HG03558 (cell line): ENCODE measurements around the gene DOCK4.

Source experiments
- ATAC-seq: cut with Tn5 transposase; IDR thresholded peaks from one replicate; pipeline ENCODE4 v1.9.1; 2021; ENCODE audit warnings: moderate number of reproducible peaks; ENCODE audit not compliant: unreplicated experiment; ENCODE audit errors: extremely low read depth

DOCK4 gene

DNA sequence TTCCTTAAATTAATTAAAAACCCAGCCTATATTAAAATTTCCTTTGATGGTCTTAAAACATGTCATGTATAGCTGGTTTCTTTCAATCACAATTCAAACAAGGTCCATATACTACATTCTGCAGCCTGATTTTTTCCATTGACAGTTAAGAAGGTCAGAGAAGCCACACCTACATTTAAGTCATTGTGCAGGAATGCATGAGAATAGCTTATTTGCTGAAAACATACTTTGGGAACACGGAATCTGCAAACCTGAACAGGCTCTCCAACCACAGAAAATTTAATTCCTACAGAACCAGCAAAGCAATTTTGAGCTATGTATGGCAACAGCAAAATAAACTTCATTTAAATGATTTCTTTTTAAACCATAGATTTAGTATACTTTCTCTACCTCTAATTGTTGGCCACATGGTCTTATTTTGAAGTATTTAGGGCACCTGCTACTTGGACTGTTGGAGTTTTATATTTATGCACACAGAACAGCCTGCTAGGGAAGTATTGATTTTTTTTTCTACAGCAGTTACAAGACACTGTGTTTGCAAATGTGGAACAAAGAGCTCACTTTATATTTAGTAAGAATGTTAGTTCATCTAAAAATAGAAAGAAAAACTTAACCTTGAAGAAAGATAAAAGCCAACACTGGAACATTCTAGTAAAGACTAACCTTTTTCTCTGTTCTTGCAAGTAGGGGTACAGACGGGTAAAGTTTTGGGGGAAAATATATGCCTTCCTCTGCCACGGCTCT, 403.0 kb downstream of the DOCK4 start:
- ATAC-seq = no peak

DNA sequence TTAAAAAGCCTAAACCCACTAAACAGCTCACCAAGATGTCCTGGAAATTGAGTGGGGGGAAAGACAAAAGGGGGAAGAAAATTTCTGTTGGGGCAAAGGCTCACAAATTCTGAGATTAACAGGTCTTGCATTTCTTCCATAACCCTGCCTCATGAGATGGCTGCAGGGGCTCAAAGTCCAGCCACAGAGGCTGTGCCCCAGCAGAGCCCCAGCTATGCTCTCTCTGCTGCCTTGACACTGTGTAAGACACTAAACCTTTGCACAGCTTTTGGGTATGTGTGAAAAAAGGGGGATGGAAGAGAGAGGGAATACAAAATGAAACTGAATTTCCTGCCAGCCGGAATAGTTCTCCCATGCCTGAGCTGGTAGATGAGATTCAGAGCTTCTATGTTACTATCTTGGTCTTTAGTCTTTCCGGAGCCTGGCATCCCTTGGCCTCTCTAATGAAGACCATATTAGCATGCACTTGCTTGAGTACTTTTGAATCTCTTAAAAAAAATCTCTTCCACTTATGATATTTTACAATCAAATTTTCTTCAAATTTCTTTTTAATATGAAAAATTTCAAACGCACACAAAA, 403.9 kb downstream of the DOCK4 start:
- ATAC-seq = no peak

DNA sequence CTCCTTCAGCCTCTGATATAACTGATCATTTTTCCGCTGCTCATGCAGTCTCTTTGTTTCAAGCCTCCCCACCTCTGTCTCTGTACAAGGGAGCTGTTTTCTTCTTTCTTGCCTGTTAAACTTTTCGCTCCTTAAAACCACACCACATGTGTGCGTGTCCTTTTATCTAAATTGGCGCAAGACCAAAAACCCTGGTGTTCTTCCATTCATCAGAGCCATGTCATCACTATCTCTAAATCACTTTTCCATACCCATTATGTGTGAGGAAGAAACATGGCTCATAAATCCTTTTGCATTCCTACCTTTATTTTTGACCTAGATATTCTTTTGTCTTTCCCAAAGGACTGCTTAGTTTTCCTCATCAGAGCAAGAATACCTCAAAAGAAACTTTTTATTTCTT, 404.9 kb downstream of the DOCK4 start:
- no peak for ATAC-seq

DNA sequence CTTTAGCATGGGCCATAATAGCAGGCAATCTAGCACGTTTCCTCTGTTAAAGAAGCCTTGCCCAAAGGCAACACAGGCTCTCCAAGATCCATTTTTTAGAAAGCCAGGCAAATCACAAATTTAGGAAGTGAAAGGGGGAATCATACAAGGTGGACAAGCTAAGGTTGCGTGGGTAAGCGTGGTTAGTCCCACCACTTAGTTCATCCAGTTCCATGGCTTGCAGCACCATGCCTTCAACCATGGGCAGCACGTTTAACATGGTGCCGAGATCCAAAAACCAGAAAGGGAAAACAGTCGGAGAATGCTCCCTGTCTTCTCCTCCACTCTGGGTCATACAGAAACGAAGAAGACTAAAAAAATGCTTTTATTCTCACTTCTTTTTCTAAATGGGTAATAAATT, 409.5 kb downstream of the DOCK4 start:
- ATAC-seq = no peak

DNA sequence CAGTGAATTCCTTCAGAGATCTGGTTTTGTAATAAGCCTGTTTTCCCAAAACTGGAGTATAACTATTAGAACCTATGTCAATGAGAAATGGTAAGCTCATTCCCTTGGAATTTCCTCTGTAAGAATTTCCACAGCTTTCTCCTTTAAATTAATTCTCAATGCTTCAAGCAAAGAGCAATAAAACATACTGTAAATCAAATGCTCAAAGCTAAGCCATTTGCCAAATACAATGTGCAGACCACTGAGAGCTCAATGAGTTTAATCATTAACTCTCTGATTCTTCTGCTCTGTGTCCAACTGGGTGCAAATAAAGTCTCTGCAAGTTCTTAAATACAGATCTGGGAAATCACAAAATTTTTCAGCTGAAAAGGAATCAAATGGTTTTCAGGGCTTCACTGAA, 416.3 kb downstream of the DOCK4 start:
- ATAC-seq = no peak

DNA sequence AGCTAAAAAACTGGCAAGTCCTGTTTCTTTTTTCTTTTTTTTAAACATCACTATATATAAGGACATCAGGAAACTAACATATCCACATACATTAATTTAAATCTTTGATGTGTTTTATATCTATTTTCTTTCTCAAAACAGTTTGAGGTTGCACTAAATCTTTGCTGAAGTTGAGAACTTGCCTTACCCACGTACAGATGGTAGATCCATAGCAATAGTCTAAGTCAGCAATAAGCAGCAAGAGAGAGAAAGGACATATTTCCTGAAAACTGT, 417.2 kb downstream of the DOCK4 start:
- no peak for ATAC-seq

DNA sequence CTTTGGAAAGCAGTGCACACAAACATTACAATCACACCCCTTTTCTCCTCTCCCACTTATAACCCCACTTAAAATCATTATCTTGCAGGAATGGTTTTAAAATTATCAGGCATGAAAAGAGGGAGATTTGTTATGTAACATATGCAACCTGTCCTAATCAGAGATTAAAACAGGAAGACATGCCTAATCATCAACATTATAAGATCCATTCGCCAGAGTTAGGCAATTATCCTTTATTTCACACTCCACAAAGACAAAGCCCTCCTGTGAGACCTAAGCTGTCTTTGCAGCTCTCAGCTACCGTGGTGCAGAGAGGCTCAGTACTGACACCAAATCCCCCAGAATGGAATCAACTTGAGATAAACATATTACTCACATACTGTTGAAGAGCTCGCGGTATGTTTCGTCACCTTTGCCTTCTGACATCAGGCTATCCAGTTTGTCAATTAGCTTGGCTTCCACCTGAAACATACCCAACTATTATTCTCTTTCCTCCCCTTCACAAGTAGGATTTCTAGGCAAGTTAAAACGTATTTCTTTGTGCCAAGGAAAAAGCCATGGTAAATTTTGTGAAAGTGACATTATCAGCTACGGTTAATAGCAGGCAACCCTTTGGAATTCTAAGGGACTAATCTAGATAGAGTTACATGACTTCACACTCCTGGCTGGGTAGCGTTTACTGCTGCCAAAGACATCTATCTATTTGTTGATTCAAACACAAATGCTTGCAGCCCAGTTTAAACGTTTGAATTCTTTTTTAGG, 417.7 kb downstream of the DOCK4 start:
- ATAC-seq = no peak

DNA sequence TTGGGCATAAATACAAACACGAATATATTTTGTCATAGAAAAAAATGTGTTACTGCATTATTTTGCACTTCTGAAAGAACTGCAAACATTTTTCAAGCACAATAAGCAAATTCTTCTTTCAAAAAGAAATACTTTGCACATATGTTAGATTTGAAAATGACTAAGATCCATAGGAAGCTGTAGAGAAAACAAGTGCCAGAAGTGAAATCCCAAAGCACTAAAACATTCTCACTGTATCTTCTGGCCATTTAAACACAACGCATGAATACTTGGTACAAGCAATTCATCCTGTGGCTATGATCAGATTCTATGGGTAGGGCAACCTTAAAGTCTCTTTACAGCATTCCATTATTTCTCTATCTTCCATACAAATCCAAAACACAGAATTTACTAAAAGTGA, 418.5 kb downstream of the DOCK4 start:
- no peak for ATAC-seq

DNA sequence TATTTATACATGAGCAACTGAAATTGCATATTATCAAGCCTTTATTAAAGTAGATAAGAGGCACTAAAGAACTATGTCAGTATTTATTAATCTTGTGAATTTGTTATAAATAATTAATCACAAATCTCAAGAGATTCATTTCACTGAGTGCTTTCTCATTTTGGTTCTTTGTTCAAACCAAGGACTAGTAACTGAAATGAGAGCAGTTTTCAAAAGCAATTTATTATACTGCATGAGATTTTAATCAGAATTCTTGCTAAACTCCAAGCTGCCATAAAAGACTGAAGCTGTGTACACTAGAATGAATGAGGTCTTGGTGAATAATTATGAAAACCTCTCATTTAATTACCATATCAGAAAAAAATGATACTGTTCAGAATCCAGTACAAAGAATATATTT, 419.1 kb downstream of the DOCK4 start:
- no peak for ATAC-seq

DNA sequence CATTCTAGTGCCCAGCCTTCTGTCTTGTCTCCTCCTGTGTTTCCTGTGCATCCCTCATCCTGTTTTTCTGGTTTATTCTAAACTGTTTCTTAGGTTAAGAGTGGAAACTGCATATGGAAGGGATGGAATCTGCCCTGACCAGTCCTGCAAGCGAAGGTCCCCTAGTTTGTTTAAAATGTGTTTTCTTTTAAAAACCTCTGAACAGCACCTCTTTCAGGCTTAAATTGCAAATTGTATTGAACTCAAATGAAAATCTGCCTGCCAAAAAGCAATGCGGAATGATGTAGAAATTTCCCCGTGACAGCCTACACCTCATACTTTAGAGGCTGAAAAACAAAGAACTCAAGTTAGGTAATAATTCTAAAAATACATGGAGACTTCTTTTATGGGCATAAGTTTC, 421.1 kb downstream of the DOCK4 start:
- no peak for ATAC-seq

DNA sequence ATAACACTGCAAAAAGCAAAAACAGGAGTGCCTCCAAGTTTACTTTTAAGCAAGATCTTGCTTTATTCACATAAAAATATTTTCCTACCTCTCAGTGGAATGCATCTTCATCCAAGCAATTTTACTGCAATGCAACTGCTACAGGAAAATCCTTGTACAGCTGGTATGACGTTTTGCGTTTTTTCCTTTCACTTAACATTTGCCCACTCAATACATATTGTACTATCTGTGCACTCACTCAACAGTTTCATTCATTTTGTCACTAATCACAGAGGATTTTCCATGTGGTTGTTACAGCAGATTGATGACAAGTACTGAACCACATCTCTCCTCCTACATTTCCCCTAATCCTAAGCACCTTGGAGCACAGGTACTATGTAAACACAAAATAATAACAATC, 421.9 kb downstream of the DOCK4 start:
- ATAC-seq = no peak

DNA sequence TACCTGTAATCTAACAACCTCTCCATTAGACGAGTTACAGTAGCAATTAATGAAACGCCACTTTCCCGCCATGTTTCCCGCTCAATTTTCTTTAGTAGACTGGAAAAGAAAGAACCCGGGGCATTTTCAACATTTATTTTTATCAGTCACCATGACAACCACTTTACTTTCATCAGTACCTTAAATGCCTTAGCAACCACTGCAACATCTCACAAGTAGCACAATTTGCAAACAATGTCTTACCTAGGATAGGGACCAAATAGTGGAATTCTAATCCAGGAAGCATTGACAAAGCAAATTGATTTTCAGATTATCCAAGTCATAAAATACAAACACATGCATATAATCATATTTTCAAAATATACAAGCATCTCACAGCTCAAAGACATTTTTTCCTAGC, 422.3 kb downstream of the DOCK4 start:
- no peak for ATAC-seq

DNA sequence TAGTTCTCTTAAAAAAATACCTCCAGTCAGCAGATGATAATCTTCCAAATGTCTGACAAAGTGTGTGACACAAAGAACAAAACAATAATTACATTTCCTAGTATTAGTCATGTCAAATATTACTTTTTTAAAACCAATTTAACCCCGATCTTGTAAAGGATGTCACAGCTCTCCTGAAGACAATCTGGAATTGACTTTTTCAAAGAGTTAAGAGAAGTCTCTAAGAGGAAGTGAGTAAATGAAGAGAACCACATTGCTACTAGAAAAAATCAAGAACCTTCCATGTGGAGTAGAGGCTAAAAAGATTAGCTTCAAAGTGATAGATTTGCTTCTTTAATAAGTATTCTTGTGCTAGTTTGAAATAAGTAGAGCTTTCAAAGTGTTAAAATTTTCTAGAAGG, 425.7 kb downstream of the DOCK4 start:
- no peak for ATAC-seq

DNA sequence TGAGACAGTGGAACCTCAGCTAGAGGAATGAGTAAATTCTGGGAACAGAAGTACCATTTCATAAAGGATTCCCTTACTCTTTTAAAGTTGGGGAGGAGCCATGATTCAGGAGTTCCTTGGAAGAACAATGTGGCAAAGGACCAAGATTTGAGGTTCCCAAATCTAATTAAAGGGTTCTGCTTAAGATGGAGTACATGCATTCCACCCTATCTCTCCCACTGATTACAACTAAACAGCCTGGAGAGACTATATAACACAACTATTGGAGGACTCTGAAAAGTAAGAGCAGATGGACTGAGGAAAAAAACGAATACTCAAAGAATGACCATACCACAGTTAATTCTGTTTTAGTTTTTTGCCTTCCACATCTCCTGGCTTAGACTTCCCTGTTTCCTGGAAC, 431.0 kb downstream of the DOCK4 start:
- no peak for ATAC-seq

DNA sequence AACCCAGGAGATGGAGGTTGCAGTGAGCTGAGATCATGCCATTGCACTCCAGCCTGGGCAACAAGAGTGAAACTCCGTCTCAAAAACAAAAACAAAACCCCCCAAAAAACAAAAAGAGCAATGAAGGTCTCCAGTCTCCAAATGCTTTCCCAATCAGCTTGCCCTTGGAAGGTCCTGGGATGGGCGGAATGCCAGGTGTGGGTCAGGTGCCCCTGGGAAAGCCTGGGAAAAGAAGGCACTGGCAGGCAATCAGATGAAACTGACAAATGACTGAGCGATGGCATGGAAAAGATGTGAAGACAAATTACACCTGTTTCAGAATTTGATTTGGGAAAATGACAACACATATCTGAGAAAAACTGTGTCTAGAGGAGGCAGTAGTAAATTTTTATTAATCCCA, 433.5 kb downstream of the DOCK4 start:
- no peak for ATAC-seq

DNA sequence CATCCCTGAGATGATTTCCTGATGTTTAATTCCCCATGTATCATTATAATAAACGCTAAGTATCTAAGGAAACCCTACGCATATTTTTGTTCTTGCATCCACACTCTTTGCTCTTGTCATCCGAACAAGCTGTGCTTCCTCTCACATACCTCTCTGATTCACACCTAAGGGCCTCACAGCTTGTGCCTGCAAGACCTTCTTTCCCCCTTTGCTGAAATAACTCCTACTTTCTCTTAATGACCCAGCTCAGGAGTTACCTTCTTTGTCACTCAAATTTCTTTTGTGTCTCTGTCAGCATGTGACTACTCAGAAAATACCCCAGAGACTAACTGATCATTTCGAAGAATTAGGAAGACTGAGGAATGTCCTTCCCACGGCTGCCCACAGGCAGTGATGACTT, 434.6 kb downstream of the DOCK4 start:
- ATAC-seq = no peak

DNA sequence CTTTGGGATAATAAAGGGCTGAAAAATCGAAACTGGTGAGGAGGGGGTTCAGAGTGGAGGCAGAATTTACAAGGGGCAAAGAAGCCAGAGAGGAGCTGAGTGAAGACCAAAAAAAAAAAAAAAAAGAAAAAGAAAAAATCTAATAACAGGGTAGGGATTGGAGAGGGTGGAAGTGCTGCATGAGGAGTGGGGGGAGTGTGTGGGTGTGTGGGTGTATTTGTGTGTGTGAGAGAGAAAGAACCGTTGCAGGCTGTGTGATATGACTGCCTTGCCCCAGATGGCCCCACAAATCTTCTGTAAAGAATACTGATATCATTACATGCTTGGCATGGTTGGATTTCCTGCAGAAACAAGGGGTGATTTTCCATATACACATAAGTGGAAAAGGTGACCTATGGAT, 436.1 kb downstream of the DOCK4 start:
- no peak for ATAC-seq

DNA sequence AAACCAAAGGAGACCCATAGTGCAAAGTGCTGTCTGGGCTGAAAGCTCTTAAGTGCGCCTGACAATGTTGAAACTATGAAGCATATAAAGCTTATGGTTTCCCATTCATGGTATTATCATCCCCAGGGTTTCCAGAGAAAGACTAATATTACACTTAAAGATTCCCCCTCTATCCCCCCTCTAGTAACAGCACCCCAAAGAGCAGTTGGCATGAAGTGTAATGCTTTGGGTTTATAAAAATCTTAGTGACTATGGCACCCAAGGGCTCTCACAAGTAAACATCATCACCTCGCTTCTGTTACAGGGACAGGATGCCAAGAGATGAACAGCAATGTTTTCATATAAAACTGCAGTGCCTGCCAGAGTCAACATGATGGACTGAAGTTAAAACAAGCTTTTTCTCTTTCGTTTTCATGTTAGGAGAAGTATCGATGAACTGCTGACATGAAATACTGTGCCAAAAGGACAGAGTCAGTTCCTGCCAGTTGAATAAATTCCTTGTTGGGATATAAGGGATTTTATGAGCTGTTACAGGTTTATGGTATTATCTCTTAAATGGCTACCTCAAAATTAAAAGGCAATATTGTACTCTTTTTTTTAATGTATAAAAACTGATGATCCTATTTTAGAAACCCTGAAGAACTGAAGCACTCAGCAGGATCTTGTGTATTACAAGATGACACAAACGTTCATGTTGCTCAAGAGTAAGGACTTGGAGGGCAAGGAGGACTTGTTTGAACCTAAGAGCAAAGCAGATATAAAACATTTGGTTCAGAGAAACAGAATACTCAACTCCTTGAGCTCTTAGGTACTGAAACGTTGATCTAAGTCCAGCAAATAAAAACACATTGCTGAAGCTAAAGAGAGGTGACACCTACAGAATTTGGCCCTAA, 440.2 kb downstream of the DOCK4 start:
- no peak for ATAC-seq

DNA sequence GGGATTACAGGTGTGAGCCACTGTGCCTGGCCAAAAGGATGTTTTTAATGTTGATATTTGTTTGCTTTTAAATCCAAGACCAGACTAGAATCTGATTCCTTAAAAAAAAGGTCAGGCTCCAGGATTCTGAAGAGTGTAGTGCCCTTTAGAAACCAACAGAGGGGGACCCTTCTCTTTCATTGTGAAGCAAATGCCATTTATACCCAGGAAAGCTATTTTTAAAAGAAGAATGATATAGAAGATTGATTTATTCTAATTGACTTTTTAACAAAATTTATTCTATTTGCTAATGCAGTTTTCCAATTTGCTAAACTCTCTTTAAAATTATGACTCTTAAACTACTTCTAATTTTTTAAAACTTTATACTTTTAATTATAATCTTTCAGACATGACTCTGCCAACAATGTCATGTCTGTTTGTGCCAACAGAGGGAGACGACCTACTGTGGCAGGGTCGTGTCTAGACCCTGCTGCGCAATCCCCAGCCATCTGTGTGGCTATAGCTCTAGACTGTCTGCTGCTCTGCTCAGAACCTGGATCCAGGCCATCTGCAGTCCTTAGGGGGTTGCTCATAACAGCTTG, 442.9 kb downstream of the DOCK4 start:
- ATAC-seq = no peak

DNA sequence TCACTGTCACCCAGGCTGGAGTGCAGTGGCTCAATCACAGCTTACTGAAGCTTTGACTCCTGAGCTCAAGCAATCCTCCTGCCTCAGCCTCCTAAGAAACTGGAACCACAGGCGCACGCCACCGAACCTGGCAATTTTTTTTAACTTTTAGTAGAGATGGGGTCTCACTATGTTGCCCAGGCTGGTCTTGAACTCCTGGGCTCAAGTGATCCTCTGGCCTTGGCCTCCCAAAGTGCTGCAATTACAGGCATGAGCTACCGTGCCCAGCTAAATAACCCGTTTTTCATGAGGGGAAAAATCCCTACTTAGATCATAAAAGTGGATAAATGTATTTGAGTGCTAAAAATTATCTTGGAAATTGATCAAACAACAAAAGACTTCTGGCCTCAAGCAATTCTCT, 443.4 kb downstream of the DOCK4 start:
- no peak for ATAC-seq

DNA sequence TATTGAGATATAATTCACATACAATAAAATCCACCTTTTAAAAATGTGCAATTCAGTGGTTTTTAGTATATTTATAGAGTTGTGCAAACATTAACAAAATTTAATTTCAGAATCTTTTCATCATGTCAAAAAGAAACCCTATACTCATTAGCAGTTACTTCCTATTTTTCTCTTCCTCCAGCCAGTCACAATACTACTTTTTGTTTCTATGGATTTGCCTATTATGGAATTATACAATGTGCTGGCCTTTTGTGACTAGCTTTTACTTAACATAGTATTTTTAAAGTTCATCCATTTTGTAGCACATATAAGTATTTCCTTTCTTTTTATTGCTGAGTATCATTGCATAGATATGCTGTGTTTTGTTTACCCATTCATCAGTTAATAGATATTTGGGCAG, 444.0 kb downstream of the DOCK4 start:
- ATAC-seq = no peak
